Esophagus squamous epithelium (tissue), 5 donors: ENCODE results near the gene QKI. TPM values are rescaled to one million over a fixed set of nuclear protein-coding genes. Genes with fewer than 3 reads are reported as not detected.
"Not testable (repeated sequence)": the region's sequence is repeated elsewhere in the genome, so short reads cannot be mapped to it uniquely, and the experiment has no call there.

ENCODE experiments used
- DNase-seq: peaks from one replicate; lab custom pipeline; 2025; lab: John Stamatoyannopoulos, UW
- H3K27ac ChIP-seq, 4 donors: fragments of 200-600 bp; sonication (generic); one replicate each; pipeline ENCODE4 v1.5.1; 2016 to 2019; ENCODE audit warnings: mild to moderate bottlenecking in 1 of 4
- H3K27me3 ChIP-seq, 4 donors: fragments of 200-600 bp; sonication (generic); 1 replicate in 3 of 4; 2 replicates in 1 of 4; pipeline versions ENCODE4 v1.5.1 to v1.6.0; 2017 to 2021; ENCODE audit warnings: antibody characterized with exemption in 1 of 4
- H3K36me3 ChIP-seq, 3 donors: fragments of 200-600 bp; sonication (generic); one replicate each; pipeline ENCODE4 v1.5.1; 2016 to 2019
- H3K4me1 ChIP-seq, 3 donors: fragments of 200-600 bp; sonication (generic); one replicate each; pipeline ENCODE4 v1.5.1; 2017 to 2019
- H3K4me3 ChIP-seq, 4 donors: fragments of 200-600 bp; sonication (generic); 1 replicate in 3 of 4; 2 replicates in 1 of 4; pipeline ENCODE4 v1.5.1; 2016 to 2019; ENCODE audit warnings: mild to moderate bottlenecking in 2 of 4, moderate library complexity in 1 of 4
- H3K9me3 ChIP-seq, 3 donors: fragments of 200-600 bp; sonication (generic); one replicate each; pipeline ENCODE4 v1.5.1; 2016 to 2019
- POLR2A ChIP-seq, 4 donors: fragments of 450-650 bp; IDR thresholded peaks; one replicate each; pipeline ENCODE4 v1.6.1; 2017; ENCODE audit warnings: antibody characterized with exemption in 4 of 4, mild to moderate bottlenecking in 4 of 4, moderate library complexity in 3 of 4
- WGBS, 2 donors: methylation state at CpG; one replicate each; pipeline ENCODE4 v1.1.5; 2018; 5-methylcytosine and 5-hydroxymethylcytosine counted together
- intact Hi-C: fragments of 100-400 bp; cut with DNase I; formaldehyde crosslinking; loops from one replicate; pipeline ENCODE4 v1.15.0; 2022
- total RNA-seq, 4 donors: library from RNA; depleted of rRNA; stranded (reverse); fragments of >200 nt; gene quantifications; one replicate each; pipeline ENCODE4 v1.1.0, GENCODE V29; 2016
- TF ChIP-seq, protein P1 (sequence below), 6 experiments: fragments of 450-650 bp in 4 of 6; fragments of 200-600 bp in 2 of 6; sonication (generic) in 2 of 6; IDR thresholded peaks; one replicate each; pipeline ENCODE4 v1.5.1; 2016 to 2019; ENCODE audit warnings: antibody characterized with exemption in 6 of 6, mild to moderate bottlenecking in 4 of 6, moderate library complexity in 4 of 6
- donor health status: DM: yes; HTN: yes; CAD: no.

QKI gene
- total RNA-seq, 4 donors from 2014 or later, result 46.2 to 149 (median 65.4) TPM

- 44 to 60% methylated on average over 4 of the region's 4 CpGs for WGBS, 2 donors
- intact Hi-C loops, result loop anchor here (10.0 kb wide), 1 partner anchor 520 kb away; no protein-coding TSS in a partner anchor
- H3K4me1 ChIP-seq, result peaks cover 0 to 88% (median 24%) of the 10 kb centered on the region in 3 donors
These were observed 20.5 kb downstream of the QKI start for GRCh38 chr6:163435023-163435422.

DNA sequence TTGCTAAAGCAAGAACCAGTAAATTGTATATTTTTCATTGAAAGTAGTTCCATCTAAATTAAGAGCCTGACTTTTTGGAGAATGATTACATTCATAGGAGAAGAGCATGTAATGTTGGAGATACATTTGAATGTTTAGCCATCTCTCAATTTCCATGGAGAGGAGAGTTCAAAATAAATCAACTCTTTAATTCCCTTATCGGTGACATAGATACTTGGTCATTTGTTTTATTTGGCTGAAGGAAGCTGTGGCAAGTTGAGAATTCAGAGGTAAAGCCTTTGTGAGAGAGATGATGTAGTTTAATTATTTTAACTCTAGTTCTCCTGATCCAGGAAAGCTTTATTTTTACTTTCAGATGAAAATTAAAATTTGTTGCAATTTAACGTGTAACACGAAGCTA, 22.3 kb downstream of the QKI start:
- no peak for DNase-seq
- intact Hi-C loops, result loop anchor here (10.0 kb wide), 1 partner anchor 518 kb away; no protein-coding TSS in a partner anchor
- 81 to 86% methylated on average over 3 of the region's 3 CpGs for WGBS, 2 donors

More at GRCh38 chr6:163435023-163435422, 20.5 kb downstream of the QKI start:
- Histone ChIP-seq H3K9me3 (no peaks in the 10 kb centered on the region), H3K27ac (no peak overlapping the region), H3K27me3 (no peaks in the 10 kb centered on the region), H3K4me3 (no peak overlapping the region), H3K36me3 (no peaks in the 10 kb centered on the region)
- no peak for DNase-seq
- TF ChIP-seq, protein P1, sequence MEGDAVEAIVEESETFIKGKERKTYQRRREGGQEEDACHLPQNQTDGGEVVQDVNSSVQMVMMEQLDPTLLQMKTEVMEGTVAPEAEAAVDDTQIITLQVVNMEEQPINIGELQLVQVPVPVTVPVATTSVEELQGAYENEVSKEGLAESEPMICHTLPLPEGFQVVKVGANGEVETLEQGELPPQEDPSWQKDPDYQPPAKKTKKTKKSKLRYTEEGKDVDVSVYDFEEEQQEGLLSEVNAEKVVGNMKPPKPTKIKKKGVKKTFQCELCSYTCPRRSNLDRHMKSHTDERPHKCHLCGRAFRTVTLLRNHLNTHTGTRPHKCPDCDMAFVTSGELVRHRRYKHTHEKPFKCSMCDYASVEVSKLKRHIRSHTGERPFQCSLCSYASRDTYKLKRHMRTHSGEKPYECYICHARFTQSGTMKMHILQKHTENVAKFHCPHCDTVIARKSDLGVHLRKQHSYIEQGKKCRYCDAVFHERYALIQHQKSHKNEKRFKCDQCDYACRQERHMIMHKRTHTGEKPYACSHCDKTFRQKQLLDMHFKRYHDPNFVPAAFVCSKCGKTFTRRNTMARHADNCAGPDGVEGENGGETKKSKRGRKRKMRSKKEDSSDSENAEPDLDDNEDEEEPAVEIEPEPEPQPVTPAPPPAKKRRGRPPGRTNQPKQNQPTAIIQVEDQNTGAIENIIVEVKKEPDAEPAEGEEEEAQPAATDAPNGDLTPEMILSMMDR (IDR thresholded peaks at IDR 0.05), result no peak
- TF ChIP-seq POLR2A (IDR thresholded peaks at IDR 0.05), result no peak

DNA sequence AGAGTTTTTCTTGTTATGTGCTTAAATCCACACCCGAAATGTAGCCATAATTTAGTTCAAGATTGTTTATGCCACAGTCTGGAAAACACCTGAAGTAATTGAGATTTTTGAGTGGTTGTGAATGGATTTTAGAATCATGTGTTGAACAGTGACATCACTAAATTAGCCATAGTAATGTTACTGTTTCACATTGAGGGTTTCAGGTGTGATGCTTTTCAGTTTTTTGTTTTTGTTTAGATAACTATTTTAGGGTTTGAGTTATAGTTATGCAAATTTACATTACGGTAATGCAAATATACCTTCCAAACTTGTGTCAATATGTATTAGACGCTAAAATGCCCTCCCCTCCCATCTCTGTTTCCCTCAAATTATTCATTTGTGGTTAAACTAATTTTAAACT, 22.9 kb downstream of the QKI start:
- Histone ChIP-seq H3K36me3 (no peaks in the 10 kb centered on the region), H3K27me3 (no peaks in the 10 kb centered on the region), H3K4me3 (no peak overlapping the region), H3K4me1 (peaks cover 0 to 93% (median 27%) of the 10 kb centered on the region in 3 donors), H3K9me3 (no peaks in the 10 kb centered on the region), H3K27ac (no peak overlapping the region)
- no peak for DNase-seq
- intact Hi-C loops, result loop anchor here (10.0 kb wide), 1 partner anchor 517 kb away; no protein-coding TSS in a partner anchor
- TF ChIP-seq, protein P1 (IDR thresholded peaks at IDR 0.05), result no peak
- no peak for TF ChIP-seq POLR2A (IDR thresholded peaks at IDR 0.05)
- WGBS, 2 donors, result 69 to 85% methylated on average over 3 of the region's 3 CpGs

More for the DNA sequence above, 22.3 kb downstream of the QKI start:
- TF ChIP-seq, protein P1 (IDR thresholded peaks at IDR 0.05), result no peak
- no peak for TF ChIP-seq POLR2A (IDR thresholded peaks at IDR 0.05)
- Histone ChIP-seq H3K27me3 (no peaks in the 10 kb centered on the region), H3K4me1 (peaks cover 0 to 89% (median 25%) of the 10 kb centered on the region in 3 donors), H3K36me3 (no peaks in the 10 kb centered on the region), H3K4me3 (no peak overlapping the region), H3K27ac (no peak overlapping the region), H3K9me3 (no peaks in the 10 kb centered on the region)

GRCh38 chr6:163438298-163438939, 23.9 kb downstream of the QKI start:
- 44 to 60% methylated on average over 3 of the region's 3 CpGs for WGBS, 2 donors
- intact Hi-C loops, result loop anchor here (10.0 kb wide), 1 partner anchor 516 kb away; no protein-coding TSS in a partner anchor
- TF ChIP-seq, protein P1 (IDR thresholded peaks at IDR 0.05), result no peak
- TF ChIP-seq POLR2A (IDR thresholded peaks at IDR 0.05), result no peak
- H3K9me3 ChIP-seq, result no peaks in the 10 kb centered on the region
- H3K27ac ChIP-seq, result no peak overlapping the region
- no peaks in the 10 kb centered on the region for H3K27me3 ChIP-seq
- no peak for DNase-seq
- no peak overlapping the region for H3K4me3 ChIP-seq
- no peaks in the 10 kb centered on the region for H3K36me3 ChIP-seq
- H3K4me1 ChIP-seq, result peaks cover 0 to 94% (median 27%) of the 10 kb centered on the region in 3 donors

DNA sequence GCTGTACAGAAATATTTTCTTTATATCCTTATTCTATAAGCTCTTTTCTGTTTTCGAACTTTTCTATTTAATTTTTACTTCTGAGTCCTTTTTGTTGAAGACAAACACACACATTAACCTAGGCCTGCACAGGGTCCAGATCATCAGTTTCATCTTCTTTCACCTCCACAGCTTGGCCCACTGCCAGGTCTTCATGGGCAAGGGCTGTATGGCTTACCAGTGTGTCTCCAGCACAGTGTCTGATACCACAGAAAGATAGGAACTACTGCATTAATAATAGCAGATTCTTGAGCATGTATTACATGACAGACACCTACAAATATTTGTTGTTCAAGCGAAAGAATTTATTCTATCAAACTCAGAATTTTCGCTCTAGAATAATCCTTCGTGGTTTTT, 24.4 kb downstream of the QKI start:
- no peaks in the 10 kb centered on the region for H3K36me3 ChIP-seq
- H3K4me3 ChIP-seq, result no peak overlapping the region
- no peak for DNase-seq
- H3K27me3 ChIP-seq, result no peaks in the 10 kb centered on the region
- no peaks in the 10 kb centered on the region for H3K9me3 ChIP-seq
- TF ChIP-seq, protein P1 (IDR thresholded peaks at IDR 0.05), result no peak
- TF ChIP-seq POLR2A (IDR thresholded peaks at IDR 0.05), result no peak
- 88 to 97% methylated on average over 4 of the region's 4 CpGs for WGBS, 2 donors
- no peak overlapping the region for H3K27ac ChIP-seq
- intact Hi-C loops, result loop anchor here (10.0 kb wide), 1 partner anchor 516 kb away; no protein-coding TSS in a partner anchor
- H3K4me1 ChIP-seq, result peaks cover 0 to 94% (median 26%) of the 10 kb centered on the region in 3 donors

DNA sequence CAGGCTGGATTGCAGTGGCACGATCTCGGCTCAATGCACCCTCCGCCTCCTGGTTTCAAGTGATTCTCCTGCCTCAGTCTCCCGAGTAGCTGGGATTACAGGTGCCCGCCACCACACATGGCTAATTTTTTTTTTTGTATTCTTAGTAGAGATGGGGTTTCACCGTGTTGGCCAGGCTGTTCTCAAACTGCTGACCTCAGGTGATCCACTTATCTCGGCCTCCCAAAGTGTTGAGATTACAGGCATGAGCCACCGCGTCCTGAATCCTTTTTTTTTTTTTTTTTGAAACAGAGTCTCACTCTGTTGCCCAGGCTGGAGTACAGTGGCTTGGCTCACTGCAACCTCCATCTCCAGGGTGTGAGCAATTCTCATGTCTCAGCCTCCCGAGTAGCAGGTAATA, 24.9 kb downstream of the QKI start:
- not testable (repeated sequence) for H3K36me3 ChIP-seq, DNase-seq, H3K4me3 ChIP-seq, H3K27ac ChIP-seq, H3K27me3 ChIP-seq, H3K9me3 ChIP-seq
- WGBS, 2 donors, result 95 to 97% methylated on average over 9 to 10 of the region's 10 CpGs
- peaks cover 0 to 96% (median 24%) of the 10 kb centered on the region in 3 donors for H3K4me1 ChIP-seq
- intact Hi-C loops, result loop anchor here (10.0 kb wide), 1 partner anchor 515 kb away; no protein-coding TSS in a partner anchor
